IPS-NIHi7 (cell line): ENCODE results near the gene USP28.
"Not testable (repeated sequence)": the region's sequence is repeated elsewhere in the genome, so short reads cannot be mapped to it uniquely, and the experiment has no call there.

Experiments
- DNase-seq: peaks from one replicate; pipeline ENCODE4 v3.0.0; 2012; ENCODE audit warnings: mixed read lengths; ENCODE audit errors: extremely low spot score

USP28 gene, protein sequence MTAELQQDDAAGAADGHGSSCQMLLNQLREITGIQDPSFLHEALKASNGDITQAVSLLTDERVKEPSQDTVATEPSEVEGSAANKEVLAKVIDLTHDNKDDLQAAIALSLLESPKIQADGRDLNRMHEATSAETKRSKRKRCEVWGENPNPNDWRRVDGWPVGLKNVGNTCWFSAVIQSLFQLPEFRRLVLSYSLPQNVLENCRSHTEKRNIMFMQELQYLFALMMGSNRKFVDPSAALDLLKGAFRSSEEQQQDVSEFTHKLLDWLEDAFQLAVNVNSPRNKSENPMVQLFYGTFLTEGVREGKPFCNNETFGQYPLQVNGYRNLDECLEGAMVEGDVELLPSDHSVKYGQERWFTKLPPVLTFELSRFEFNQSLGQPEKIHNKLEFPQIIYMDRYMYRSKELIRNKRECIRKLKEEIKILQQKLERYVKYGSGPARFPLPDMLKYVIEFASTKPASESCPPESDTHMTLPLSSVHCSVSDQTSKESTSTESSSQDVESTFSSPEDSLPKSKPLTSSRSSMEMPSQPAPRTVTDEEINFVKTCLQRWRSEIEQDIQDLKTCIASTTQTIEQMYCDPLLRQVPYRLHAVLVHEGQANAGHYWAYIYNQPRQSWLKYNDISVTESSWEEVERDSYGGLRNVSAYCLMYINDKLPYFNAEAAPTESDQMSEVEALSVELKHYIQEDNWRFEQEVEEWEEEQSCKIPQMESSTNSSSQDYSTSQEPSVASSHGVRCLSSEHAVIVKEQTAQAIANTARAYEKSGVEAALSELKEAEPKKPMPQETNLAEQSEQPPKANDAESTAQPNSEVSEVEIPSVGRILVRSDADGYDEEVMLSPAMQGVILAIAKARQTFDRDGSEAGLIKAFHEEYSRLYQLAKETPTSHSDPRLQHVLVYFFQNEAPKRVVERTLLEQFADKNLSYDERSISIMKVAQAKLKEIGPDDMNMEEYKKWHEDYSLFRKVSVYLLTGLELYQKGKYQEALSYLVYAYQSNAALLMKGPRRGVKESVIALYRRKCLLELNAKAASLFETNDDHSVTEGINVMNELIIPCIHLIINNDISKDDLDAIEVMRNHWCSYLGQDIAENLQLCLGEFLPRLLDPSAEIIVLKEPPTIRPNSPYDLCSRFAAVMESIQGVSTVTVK

DNA sequence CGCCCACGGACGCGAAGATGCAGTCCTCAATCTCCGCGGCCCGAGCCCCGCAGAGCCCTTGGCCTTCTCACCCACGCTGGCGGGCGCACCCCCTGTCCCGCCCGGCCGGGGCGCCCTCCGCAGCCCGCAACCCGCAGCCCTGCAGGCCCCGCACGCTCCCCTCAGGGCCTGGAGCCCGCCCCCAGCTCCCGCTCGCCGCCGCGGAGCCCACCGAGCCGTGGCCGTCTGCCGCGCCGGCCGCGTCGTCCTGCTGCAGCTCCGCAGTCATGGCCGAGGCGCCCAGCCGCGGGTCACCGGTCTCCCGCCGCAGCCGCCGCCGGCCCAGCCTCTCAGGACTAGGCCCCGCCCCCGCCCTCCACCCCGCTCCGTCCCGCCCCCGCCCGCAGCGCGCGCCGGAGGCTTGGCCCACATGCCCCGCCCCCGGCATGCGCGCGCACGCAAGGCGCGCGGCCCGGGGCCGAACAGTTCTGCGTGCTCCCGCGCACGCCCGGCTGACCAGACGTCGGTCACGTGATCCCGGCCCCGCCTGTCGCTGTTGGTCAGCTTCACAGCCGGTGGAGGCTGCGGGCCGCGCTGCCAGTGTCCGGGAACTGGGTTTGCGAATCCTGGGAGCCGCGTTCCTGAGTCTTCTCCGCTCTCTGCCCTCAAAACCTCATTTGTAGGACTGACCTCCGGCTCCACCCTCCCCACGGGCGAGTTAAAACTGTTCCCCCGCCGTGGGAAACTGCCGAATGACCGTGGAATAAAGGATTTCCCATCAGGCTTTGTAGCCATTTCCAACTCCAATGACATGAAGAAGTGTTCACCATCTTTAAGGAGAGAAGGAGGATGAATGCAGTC, at the start of gene USP28:
USP28 (minus strand) TSS at position 339 of the 840 bp plus-strand sequence; CDS start at position 268, 71 bp downstream.
- DNase-seq: peak; percentile 99

DNA sequence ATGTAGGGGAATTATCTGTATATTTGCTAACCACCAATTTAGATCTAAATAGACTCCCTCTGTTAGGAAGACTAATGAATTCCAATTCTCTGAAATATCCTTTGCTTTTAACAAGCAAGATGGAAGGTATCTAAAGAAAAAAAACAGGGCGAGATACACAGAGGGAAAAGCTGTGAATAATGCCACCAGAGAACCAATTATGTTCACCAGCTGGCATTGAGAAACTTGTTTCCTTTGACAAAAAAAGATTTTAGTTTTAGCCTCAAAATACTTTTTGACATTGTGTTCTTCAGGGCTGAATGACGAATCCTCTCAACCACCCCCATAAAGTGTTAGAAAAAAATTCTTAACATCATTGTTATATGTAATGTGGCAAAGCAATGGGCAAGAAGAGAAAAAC, 48.2 kb upstream of the USP28 start:
- DNase-seq: no peak

DNA sequence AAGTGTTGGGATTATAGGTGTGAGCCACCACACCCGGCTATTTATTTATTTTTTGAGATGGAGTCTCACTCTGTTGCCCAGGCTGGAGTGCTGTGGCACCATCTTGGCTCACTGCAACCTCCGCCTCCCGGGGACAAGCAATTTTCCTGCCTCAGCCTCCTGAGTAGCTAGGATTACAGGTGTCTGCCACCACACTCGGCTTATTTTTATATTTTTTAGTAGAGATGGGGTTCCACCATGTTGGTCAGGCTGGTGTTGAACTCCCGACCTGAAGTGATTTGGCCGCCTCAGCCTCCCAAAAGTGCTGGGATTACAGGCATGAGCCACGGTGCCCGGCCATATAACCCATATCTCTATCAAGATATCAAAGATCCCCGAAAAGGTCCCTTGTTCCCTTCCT, 36.1 kb upstream of the USP28 start:
- DNase-seq: not testable (repeated sequence)

DNA sequence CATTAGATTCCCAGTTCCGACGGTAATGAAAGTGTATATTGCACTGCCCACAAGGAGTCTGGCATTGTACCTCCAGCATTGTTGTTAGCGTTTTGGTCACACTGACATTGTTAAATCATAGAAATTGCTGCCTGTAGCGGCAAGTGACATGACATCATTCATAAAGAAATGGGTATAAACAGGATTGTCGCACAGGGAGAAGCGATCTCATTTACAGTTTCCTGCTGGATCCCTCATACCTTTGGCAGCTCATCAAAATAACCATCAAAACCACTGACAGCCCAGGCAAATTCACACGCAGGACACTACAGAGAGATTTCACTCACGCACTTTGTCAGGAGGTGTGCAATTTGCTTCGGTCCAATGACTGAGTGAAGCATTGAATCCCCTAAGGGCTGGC, 32.7 kb upstream of the USP28 start:
- DNase-seq: no peak

DNA sequence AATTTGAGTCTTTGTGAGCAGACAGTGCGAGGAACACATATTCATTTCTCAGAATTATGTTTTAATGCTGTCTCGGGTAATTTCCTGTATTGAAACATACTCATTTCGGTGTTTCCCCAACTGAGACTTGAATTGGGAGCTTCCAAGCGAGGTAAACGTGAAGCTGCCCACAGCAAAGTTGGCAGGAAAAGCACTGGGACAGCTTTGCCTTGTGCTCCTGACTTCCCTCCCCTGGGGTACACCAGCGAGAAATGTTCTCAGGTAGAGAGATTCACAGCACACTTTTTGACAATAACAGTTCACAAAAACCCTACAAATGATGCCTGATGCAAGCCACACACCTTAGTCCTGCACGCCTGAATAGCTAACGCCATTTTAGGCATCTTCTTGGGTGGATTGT, 32.3 kb upstream of the USP28 start:
- no peak for DNase-seq

DNA sequence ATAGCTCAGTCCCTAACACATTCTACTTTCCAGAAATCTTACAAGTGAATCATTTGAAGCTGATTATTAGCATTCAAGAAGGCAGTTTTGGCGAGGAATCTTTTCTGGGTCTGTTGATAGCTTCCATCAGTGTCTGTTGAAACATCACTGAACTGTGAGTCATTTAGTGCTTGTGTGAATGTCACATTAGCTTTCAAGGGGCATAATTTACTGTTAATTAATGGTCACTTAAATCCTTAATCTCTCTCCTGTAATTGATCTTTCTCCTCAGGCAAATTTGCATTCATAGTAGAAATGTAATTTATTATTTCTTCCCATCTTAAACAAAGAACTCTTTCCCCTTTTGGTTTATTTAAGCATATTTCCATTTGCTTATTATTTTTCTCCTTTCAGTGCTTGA, 31.8 kb upstream of the USP28 start:
- DNase-seq: no peak

DNA sequence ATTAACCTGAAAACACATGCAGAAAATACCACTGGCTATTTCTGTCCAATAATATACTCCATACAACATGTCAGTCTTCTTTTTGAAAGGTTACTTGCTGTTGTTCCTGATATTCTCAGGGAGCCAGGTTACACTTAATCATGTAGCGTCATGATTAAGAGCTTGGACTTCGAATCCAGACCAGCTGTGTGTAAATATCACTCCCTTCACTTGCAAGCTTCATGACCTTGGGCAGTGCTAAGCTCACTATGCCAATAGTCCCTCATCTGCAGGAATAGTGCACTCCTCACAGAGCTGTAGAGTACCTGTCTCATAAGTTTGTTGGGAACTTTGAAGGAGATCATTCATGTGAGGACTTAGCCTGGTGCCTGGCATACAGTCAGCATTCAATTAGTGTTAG, 31.1 kb upstream of the USP28 start:
- DNase-seq: no peak

DNA sequence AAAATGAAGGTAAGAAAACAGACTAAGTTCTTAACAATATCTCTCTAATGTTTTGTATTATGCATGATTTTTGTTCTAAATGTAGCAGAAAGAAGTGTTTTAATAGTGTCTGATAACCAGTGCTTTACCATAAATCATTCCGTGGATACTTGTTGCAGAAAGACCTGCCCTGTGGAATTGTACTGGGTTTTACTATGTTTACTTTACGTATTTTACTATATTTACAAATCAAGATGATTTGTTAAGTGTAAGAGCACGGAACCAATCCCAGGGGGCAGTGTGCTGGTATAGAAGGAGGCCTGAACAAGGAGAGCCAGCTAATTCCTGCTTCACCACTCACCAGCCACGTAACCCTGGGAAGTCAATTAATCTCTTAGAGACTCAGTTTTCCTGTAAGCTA, 30.7 kb upstream of the USP28 start:
- peak; percentile 56 for DNase-seq

DNA sequence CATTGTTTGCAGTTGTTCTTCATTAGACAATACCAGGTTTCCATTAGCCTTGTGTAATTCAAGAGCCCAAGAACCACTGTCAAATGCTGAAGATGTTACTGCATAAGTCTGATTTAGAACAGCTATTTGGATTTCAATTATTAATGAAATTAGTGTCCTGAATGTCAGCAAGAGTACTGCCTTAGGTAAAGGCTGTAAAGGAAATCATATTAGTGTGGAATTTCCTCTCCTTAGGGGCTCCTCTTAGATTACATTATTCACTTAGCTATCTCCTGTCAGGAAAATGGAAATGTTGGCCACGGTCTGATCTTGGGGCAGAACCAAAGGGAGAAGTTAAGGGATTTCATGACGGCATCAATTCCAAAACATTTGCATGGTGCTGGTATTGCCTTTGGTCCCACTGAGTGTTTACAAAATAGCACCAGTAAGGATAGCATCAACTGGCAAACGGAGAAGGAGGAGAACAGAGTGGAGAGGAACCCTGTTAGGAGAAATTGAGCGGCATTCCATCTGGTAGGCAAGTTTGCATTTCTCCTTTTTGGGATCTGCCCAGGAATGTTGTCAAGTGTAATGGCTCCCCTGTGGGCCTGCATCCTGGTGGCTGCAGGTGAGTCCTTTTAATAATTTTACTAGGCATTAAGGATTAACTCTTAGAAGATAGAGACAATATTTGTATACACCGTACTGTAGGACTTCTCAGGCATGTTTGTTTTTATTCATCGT, 29.2 kb upstream of the USP28 start, which contains the start of gene HTR3B:
HTR3B (plus strand) TSS at position 418 of the 723 bp plus-strand sequence; CDS start at position 556, 138 bp downstream.
- peak; percentile 26 for DNase-seq

DNA sequence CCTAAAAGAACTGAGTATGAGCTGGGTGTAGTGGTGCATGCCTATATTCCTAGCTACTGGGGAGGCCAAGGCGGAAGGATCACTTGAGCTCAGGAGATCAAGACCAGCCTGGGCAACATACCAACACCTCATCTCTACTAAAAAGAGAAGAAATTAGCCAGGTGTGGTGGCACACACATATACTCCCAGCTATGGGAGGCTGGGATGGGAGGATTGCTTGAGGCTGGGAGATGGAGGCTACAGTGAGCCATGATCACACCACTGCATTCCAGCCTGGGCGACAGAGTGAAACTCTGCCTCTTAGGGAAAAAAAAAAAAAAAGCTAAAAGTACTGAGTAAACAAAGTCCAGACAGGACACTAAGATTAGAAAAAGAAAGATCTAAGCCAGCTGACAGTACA, 25.8 kb upstream of the USP28 start:
- DNase-seq: no peak

DNA sequence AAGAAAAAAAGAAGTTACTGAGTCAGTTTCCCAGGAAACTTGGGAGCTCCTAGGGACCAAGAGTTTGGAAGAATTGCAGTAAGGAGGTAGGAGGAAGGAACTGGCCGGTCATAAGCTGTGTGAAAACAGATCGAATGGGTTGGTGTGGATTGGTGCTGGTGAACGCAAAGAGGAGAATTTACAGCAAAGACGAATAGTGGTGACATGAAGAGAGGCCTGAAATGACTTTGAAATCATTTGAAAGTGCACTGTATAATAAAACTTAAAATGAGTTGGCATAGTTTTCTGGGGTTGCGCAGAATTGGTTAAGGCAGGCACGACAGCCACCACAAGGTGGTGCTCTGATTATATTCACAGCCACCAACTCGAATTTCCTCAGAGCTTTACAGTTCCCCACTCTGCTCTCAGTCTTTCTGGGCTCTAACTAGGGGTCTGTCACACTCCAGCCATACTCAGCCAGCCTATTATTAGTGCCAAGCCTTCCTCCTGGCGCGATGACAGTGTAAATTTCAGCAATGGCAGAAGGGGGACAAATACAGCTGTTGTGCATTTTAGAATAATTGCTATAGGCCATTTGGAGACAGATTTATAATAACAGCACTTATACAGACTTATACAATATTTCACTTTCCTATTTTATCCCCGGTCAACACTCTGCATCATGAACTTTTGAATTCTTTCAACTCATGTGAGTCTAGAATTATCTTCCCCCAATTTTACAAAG, 20.9 kb upstream of the USP28 start:
- peak; percentile 67 for DNase-seq

DNA sequence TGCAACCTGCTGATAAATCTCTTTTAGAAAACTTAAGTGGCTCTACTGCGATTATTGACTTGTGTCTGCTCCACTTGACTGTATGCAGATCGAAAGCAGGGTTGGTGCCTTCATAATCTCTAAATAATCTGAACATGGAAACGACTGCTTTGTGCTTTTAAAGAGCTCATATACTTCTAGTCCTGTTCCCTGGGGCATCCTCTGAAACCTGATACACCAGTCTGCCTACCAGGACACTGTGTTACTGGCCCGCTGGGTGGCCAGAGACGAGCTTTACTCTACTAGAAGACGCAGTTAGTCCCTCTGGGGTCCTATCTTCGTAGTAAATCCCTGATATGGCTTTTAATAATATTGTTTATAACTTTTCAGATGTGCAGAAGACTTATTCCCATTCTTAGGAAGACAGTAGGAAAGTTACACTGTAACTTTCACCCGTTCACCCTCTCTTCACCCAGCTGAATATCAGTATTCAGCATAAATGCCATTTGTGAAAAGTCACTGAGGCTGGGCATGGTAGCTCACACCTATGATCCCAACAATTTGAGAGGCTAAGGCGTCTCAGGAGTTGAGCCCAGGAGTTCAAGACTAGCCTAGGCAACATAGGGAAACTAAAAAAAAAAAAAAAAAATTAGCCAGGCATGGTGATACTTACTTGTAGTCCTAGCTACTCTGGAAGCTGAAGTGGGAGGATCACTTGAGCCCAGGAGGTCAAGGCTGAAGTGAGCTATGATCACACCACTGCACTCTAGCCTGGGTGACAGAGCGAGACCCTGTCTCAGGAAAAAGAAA, 20.2 kb upstream of the USP28 start:
- DNase-seq: peak; percentile 34

DNA sequence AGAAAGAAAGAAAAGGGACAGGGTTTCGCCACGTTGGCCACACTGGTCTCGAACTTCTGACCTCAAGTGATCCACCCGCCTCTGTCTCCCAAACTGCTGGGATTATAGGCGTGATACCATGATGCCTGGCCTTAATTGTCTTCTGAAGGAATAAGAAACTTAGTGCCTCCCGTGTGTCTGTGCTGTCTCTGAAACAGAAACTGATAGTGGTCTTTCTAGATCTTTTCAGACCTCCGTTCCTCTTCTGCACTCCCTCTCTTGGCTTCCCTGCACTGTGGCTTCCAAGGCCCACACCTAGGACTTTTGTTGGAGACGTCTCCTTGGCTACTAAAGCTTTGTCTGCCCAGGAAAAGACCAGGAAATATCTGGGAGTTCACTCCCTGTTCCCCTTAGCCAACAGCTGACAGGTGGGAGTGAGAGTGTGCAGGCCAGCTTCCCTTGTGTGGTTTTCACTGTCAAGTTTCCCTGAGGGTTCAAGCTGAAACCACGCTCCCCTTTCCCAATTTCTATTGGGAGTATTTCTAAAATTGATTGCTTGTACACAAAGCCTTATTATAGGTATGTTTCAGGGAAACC, 19.1 kb upstream of the USP28 start:
- DNase-seq: no peak

DNA sequence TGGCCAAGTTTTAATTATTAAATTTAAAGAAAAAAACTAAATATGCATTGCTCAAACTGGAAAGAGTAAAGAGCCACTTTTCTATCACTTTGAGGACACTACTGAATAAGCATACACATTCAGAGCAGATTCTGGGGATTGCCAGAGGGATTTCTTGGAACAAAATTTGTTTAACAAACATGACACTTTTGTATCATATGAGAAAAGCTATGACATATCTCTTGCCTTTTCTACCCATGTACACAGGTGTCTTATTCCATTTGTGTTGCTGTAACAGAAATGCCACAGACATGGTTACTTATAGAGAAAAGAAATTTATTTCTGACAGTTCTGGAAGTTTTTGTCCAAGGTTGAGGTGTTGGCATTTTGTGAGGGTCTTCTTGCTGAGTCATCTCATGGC, 13.5 kb upstream of the USP28 start:
- no peak for DNase-seq

DNA sequence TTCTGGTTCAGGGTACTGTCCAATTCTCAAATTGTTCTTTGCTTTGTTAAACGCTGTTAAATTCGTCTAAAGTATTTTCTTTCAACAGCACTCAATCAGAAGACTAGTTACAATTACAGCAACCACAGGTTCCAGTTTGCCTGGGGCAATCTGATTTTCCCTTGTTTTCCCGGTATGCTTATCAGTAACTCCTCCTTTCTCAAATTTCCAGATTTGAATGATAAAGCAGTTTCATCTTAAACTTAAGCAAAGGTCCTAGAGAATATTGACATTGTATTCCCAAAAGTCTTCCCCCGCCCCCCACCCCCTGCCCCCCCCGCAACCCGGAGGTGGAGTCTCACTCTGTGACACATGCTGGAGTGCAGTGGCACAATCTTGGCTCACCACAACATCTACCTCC, 10.5 kb upstream of the USP28 start:
- no peak for DNase-seq

DNA sequence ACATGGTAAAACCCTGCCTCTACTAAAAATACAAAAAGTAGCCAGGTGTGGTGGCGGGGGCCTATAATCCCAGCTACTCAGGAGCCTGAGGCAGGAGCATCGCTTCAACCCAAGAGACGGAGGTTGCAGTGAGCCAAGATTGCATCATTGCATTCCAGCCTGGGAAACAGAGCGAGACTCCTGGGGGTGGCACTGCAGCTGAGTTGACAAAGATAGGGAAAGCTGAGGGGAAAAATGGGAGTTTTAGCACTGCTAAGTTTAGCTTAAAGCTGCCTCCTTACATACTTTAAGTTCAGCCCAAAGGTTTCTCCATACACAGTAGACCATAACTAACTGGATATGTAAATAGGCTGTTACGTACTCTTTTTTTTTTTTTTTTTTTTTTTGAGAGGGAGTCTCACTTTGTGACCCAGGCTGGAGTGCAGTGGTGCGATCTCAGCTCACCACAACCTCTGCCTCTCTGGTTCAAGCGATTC, 9.0 kb upstream of the USP28 start:
- peak; percentile 30 for DNase-seq

DNA sequence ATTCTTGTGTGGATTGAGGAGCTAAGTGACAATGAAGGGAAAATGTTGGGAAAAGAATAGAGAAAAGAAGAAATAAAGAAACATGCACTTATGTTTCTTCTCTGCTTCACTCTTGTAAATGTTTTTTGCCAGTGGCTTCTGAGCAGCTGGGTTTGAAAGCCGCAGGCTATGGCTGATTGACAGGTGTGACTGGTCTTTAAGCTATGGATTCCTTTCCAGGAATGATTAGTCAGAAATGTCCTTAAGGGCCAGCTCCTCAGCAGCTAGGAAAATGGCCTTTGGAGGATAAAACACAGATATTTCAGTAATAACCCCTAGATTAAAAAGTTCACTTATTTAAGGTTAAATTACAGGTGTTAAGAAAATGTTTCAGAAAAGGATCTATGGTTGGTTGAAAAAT, 6.5 kb upstream of the USP28 start:
- DNase-seq: no peak

DNA sequence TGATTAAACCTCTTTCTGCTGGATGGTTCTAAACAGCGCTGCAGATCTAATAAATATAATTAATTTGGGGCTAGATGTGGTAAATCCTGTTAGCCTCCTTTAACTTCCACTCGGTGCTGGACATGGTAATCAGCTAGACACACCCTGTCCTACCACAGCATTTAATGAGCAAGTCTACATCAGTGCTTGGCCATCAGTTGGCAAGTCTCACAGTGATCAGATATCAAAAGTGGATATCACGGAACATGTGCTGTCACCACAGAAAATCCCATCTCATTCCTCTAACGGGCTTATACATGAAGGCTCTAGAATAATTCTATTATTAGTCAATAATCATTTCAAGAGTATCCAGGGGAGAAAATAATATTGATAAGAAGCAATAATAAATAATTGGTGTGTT, 5.6 kb upstream of the USP28 start:
- DNase-seq: no peak

DNA sequence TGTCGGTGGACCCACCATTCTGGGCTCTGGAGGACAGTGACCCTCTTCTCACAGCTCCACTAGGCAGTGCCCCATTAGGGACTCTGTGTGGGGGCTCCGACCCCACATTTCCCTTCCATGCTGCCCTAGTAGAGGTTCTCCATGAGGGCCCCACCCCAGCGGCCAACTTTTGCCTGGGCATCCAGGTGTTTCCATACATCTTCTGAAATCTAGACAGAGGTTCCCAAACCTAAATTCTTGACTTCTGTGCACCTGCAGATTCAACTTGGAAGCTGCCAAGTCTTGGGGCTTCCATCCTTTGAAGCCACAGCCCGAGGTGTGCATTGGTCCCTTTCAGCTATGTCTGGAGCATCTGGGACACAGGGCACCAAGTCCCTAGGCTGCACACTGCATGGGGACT, 4.1 kb upstream of the USP28 start:
- DNase-seq: not testable (repeated sequence)
